ENCODE results near the gene RHOV. TPM values are rescaled to one million over a fixed set of nuclear protein-coding genes. Genes with fewer than 3 reads are reported as not detected.

Gene RHOV
- total and polyA plus RNA-seq, 10 of the 15 experiments (the other 5 are each of a cell fraction or from before 2014, with no cell fraction given), result 0.24 to 39.3 (median 9.3) TPM

DNA sequence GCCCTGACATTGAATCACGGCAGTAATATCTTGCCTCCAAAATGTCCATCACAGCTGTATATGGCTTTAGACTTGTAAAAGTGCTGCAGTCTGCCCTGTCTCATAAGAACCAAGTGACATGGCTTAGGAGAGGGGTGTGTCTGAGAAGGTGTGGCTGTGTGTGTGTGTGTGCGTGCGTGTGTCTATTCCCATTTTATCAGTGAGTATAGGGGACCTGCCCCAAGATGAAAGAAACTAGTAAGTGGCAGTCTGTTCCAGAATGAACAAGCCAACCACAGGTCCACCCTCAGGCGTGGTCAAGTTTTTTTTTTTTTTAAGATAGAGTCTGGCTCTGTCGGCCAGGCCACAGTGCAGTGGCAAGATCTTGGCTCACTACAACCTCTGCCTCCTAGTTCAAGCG lies 5.6 kb upstream of the RHOV start (continued):
- no peak for TF ChIP-seq STAT1 (conservative IDR thresholded peaks at IDR 0.05)
- TF ChIP-seq WRNIP1 (IDR thresholded peaks at IDR 0.05; ENCODE audit: borderline replicate concordance, low read depth, low read length), result peak; percentile 59; the same call in 1 of the 2 replicates
- TF ChIP-seq ZNF217 (IDR thresholded peaks at IDR 0.05), result no peak
- no peak for TF ChIP-seq EGR1 (IDR thresholded peaks at IDR 0.05; ENCODE audit: borderline replicate concordance in 1 of 2, low read depth in 2 of 2, low read length in 2 of 2)
- TF ChIP-seq, protein P1, sequence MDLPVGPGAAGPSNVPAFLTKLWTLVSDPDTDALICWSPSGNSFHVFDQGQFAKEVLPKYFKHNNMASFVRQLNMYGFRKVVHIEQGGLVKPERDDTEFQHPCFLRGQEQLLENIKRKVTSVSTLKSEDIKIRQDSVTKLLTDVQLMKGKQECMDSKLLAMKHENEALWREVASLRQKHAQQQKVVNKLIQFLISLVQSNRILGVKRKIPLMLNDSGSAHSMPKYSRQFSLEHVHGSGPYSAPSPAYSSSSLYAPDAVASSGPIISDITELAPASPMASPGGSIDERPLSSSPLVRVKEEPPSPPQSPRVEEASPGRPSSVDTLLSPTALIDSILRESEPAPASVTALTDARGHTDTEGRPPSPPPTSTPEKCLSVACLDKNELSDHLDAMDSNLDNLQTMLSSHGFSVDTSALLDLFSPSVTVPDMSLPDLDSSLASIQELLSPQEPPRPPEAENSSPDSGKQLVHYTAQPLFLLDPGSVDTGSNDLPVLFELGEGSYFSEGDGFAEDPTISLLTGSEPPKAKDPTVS (IDR thresholded peaks at IDR 0.05; ENCODE audit: low read depth, low read length), result no peak
- no peak for TF ChIP-seq NFYB (IDR thresholded peaks at IDR 0.05; ENCODE audit: insufficient read depth, low read depth, low read length)
- no peak for TF ChIP-seq RELA (IDR thresholded peaks at IDR 0.05; ENCODE audit: borderline replicate concordance, partially characterized antibody)
- no peak for TF ChIP-seq TBL1XR1 (IDR thresholded peaks at IDR 0.05; ENCODE audit: low read depth, low read length)
- 0 out of 2 replicates have a peak, but pooled peaks have one; percentile 16 for TF ChIP-seq IRF4 (IDR thresholded peaks at IDR 0.05; ENCODE audit: low read depth, low read length)
- no peak for TF ChIP-seq CBX3 (IDR thresholded peaks at IDR 0.05; ENCODE audit: borderline replicate concordance, low read depth)
- no peak for TF ChIP-seq E4F1 (IDR thresholded peaks at IDR 0.05; ENCODE audit: borderline replicate concordance, partially characterized antibody)
- TF ChIP-seq SMAD5 (IDR thresholded peaks at IDR 0.05; ENCODE audit: low read depth), result no peak
- TF ChIP-seq BMI1 (IDR thresholded peaks at IDR 0.05; ENCODE audit: borderline replicate concordance), result no peak
- no peak for TF ChIP-seq RB1 (IDR thresholded peaks at IDR 0.05; ENCODE audit: borderline replicate concordance)
- no peak for TF ChIP-seq TAF1 (IDR thresholded peaks at IDR 0.05; ENCODE audit: borderline replicate concordance, low read depth, low read length)
- no peak for TF ChIP-seq NFIC (IDR thresholded peaks at IDR 0.05; ENCODE audit: low read depth, low read length)
- no peak for TF ChIP-seq SMARCA5 (IDR thresholded peaks at IDR 0.05)
- no peak for TF ChIP-seq PML (IDR thresholded peaks at IDR 0.05; ENCODE audit: low read length)
- TF ChIP-seq, protein P2, sequence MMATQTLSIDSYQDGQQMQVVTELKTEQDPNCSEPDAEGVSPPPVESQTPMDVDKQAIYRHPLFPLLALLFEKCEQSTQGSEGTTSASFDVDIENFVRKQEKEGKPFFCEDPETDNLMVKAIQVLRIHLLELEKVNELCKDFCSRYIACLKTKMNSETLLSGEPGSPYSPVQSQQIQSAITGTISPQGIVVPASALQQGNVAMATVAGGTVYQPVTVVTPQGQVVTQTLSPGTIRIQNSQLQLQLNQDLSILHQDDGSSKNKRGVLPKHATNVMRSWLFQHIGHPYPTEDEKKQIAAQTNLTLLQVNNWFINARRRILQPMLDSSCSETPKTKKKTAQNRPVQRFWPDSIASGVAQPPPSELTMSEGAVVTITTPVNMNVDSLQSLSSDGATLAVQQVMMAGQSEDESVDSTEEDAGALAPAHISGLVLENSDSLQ (IDR thresholded peaks at IDR 0.05), result 0 out of 2 replicates have a peak, but pooled peaks have one; percentile 5
- TF ChIP-seq, protein P3, sequence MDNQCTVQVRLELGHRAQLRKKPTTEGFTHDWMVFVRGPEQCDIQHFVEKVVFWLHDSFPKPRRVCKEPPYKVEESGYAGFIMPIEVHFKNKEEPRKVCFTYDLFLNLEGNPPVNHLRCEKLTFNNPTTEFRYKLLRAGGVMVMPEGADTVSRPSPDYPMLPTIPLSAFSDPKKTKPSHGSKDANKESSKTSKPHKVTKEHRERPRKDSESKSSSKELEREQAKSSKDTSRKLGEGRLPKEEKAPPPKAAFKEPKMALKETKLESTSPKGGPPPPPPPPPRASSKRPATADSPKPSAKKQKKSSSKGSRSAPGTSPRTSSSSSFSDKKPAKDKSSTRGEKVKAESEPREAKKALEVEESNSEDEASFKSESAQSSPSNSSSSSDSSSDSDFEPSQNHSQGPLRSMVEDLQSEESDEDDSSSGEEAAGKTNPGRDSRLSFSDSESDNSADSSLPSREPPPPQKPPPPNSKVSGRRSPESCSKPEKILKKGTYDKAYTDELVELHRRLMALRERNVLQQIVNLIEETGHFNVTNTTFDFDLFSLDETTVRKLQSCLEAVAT (IDR thresholded peaks at IDR 0.05), result peak; percentile 31; the same call in 1 of the 2 replicates
- TF ChIP-seq PAX8 (IDR thresholded peaks at IDR 0.05), result no peak
- TF ChIP-seq HDAC2 (IDR thresholded peaks at IDR 0.05), result no peak
- TF ChIP-seq MXI1 (IDR thresholded peaks at IDR 0.05; ENCODE audit: low read depth, low read length), result no peak
- peak; percentile 25; the same call in 1 of the 2 replicates for TF ChIP-seq CREM (IDR thresholded peaks at IDR 0.05; ENCODE audit: low read depth)
- no peak for TF ChIP-seq CBX5 (IDR thresholded peaks at IDR 0.05; ENCODE audit: low read depth)
- no peak for TF ChIP-seq EZH2 (IDR thresholded peaks at IDR 0.05; ENCODE audit: borderline replicate concordance, control insufficient read depth, low read depth, low read length)
